Vagina (tissue), 2 donors: Measurements from ENCODE around the gene HOXA5.

Experiments used
- POLR2A ChIP-seq, 2 donors: fragments of 450-650 bp; IDR thresholded peaks; one replicate each; pipeline ENCODE4 v1.6.1; 2017; ENCODE audit warnings: antibody characterized with exemption in 2 of 2, mild to moderate bottlenecking in 2 of 2, moderate library complexity in 2 of 2
- POLR2AphosphoS5 ChIP-seq, 2 donors: sonication (generic); formaldehyde crosslinking; IDR thresholded peaks; one replicate each; pipeline ENCODE4 v1.9.0; 2017; ENCODE audit warnings: antibody characterized with exemption in 2 of 2, mild to moderate bottlenecking in 2 of 2, low read depth in 1 of 2; ENCODE audit not compliant: insufficient read depth in 1 of 2
- TF ChIP-seq, protein P1 (sequence below), 3 experiments: fragments of 450-650 bp in 2 of 3; fragments of 200-600 bp in 1 of 3; sonication (generic) in 1 of 3; IDR thresholded peaks; one replicate each; pipeline ENCODE4 v1.5.1; 2017 to 2019; ENCODE audit warnings: antibody characterized with exemption in 3 of 3, mild to moderate bottlenecking in 2 of 3, moderate library complexity in 2 of 3

GRCh38 chr7:27185013-27185853 lies 41.8 kb upstream of the HOXA5 start, which contains the start of gene HOXA11:
- TF ChIP-seq, protein P1, sequence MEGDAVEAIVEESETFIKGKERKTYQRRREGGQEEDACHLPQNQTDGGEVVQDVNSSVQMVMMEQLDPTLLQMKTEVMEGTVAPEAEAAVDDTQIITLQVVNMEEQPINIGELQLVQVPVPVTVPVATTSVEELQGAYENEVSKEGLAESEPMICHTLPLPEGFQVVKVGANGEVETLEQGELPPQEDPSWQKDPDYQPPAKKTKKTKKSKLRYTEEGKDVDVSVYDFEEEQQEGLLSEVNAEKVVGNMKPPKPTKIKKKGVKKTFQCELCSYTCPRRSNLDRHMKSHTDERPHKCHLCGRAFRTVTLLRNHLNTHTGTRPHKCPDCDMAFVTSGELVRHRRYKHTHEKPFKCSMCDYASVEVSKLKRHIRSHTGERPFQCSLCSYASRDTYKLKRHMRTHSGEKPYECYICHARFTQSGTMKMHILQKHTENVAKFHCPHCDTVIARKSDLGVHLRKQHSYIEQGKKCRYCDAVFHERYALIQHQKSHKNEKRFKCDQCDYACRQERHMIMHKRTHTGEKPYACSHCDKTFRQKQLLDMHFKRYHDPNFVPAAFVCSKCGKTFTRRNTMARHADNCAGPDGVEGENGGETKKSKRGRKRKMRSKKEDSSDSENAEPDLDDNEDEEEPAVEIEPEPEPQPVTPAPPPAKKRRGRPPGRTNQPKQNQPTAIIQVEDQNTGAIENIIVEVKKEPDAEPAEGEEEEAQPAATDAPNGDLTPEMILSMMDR (IDR thresholded peaks at IDR 0.05): no peak
- TF ChIP-seq POLR2A (IDR thresholded peaks at IDR 0.05): peak in 1 of 2 donors; percentile 70
- peak; percentile 95 to 96 for TF ChIP-seq POLR2AphosphoS5 (IDR thresholded peaks at IDR 0.05; ENCODE audit: insufficient read depth in 1 of 2, low read depth in 1 of 2)
